WTC11 (cell line): ENCODE measurements around the gene ARL4D. TPM values are rescaled to one million over a fixed set of nuclear protein-coding genes. Genes with fewer than 3 reads are reported as not detected.
"Not testable (repeated sequence)": the region's sequence is repeated elsewhere in the genome, so short reads cannot be mapped to it uniquely, and the experiment has no call there.

ENCODE experiments used
- ATAC-seq: fragments of 200-7000 bp; cut with Tn5 transposase; 2 replicates; pipeline ENCODE4 v1.10.0; 2021; ENCODE audit warnings: mild to moderate bottlenecking, moderate library complexity
- CTCF ChIA-PET: fragments of 300-600 bp; sonication (Branson Sonifier 250); formaldehyde crosslinking; loops from one replicate; lab custom pipeline; 2021; ENCODE audit warnings: antibody characterized with exemption; lab: Charles Lee
- POLR2A ChIA-PET: fragments of 350-600 bp; sonication (Branson Sonifier 250); formaldehyde crosslinking; loops from one replicate; lab custom pipeline; 2021; ENCODE audit warnings: antibody characterized with exemption; lab: Charles Lee
- DNase-seq: peaks from one replicate; pipeline ENCODE4 v3.0.0; 2021; ENCODE audit warnings: low spot score
- H3K27ac Mint-ChIP-seq: 2 replicates; pipeline ENCODE4 v1.8.0; 2021; ENCODE audit warnings: mixed read lengths
- H3K27me3 Mint-ChIP-seq: 2 replicates; pipeline ENCODE4 v1.8.0; 2021; ENCODE audit warnings: low read depth, mild to moderate bottlenecking, moderate library complexity, mixed read lengths
- H3K36me3 Mint-ChIP-seq: 2 replicates; pipeline ENCODE4 v1.8.0; 2021; ENCODE audit warnings: mixed read lengths
- H3K4me1 Mint-ChIP-seq: 2 replicates; pipeline ENCODE4 v1.8.0; 2022; ENCODE audit warnings: mixed read lengths
- H3K4me3 Mint-ChIP-seq: 2 replicates; pipeline ENCODE4 v1.8.0; 2021; ENCODE audit warnings: mild to moderate bottlenecking, moderate library complexity, mixed read lengths
- H3K9me3 Mint-ChIP-seq: 2 replicates; pipeline ENCODE4 v1.8.0; 2021; ENCODE audit warnings: mixed read lengths
- E2F4 ChIP-seq: sonication (generic); formaldehyde crosslinking; IDR thresholded peaks from 2 replicates; pipeline ENCODE4 v1.8.1; 2022; ENCODE audit warnings: low read depth, mild to moderate bottlenecking, moderate library complexity, missing genetic modification reagents, borderline replicate concordance
- EMX1 ChIP-seq: fragments of 250-450 bp; sonication (Bioruptor Pico); IDR thresholded peaks from 2 replicates; pipeline ENCODE4 v1.8.0; 2021; ENCODE audit warnings: mild to moderate bottlenecking
- ERG ChIP-seq: fragments of 250-450 bp; sonication (Bioruptor Pico); IDR thresholded peaks from 2 replicates; pipeline ENCODE4 v1.8.0; 2021; ENCODE audit warnings: mild to moderate bottlenecking
- ESRRA ChIP-seq: sonication (generic); formaldehyde crosslinking; IDR thresholded peaks from 2 replicates; pipeline ENCODE4 v1.8.1; 2022; ENCODE audit warnings: mild to moderate bottlenecking, missing genetic modification reagents, borderline replicate concordance
- FOXK1 ChIP-seq: sonication (generic); formaldehyde crosslinking; IDR thresholded peaks from 2 replicates; pipeline ENCODE4 v1.8.0; 2022; ENCODE audit warnings: mild to moderate bottlenecking, moderate library complexity, missing genetic modification reagents
- FOXP1 ChIP-seq: sonication (generic); formaldehyde crosslinking; IDR thresholded peaks from 2 replicates; pipeline ENCODE4 v1.8.0; 2022; ENCODE audit warnings: missing genetic modification reagents, mild to moderate bottlenecking, moderate library complexity, borderline replicate concordance
- GABPB1 ChIP-seq: sonication (generic); formaldehyde crosslinking; IDR thresholded peaks from 2 replicates; pipeline ENCODE4 v1.8.1; 2023; ENCODE audit warnings: mild to moderate bottlenecking, missing genetic modification reagents
- HMGA2 ChIP-seq: fragments of 250-450 bp; sonication (Bioruptor Pico); IDR thresholded peaks from 2 replicates; pipeline ENCODE4 v1.4.0; 2021; ENCODE audit warnings: mild to moderate bottlenecking, moderate library complexity
- IRF1 ChIP-seq: sonication (generic); formaldehyde crosslinking; IDR thresholded peaks from 2 replicates; pipeline ENCODE4 v1.8.0; 2023; ENCODE audit warnings: missing genetic modification reagents
- KAT7 ChIP-seq: sonication (generic); formaldehyde crosslinking; IDR thresholded peaks from 2 replicates; pipeline ENCODE4 v1.8.1; 2023; ENCODE audit warnings: missing genetic modification reagents, mild to moderate bottlenecking, borderline replicate concordance
- PRDM15 ChIP-seq: sonication (generic); formaldehyde crosslinking; IDR thresholded peaks from 2 replicates; pipeline ENCODE4 v1.8.0; 2022; ENCODE audit warnings: missing genetic modification reagents
- PRRX2 ChIP-seq: fragments of 250-450 bp; sonication (Bioruptor Pico); IDR thresholded peaks from 2 replicates; pipeline ENCODE4 v1.8.0; 2021; ENCODE audit warnings: mild to moderate bottlenecking
- SMAD4 ChIP-seq: sonication (generic); formaldehyde crosslinking; IDR thresholded peaks from 2 replicates; pipeline ENCODE4 v1.8.0; 2022; ENCODE audit warnings: mild to moderate bottlenecking, missing genetic modification reagents
- SOX15 ChIP-seq: fragments of 250-450 bp; sonication (Bioruptor Pico); IDR thresholded peaks from 2 replicates; pipeline ENCODE4 v1.9.0; 2021; ENCODE audit warnings: mild to moderate bottlenecking
- SP1 ChIP-seq: sonication (generic); formaldehyde crosslinking; conservative IDR thresholded peaks from 2 replicates; pipeline ENCODE4 v1.8.1; 2022; ENCODE audit warnings: missing genetic modification reagents
- ZNF138 ChIP-seq: sonication (generic); formaldehyde crosslinking; conservative IDR thresholded peaks from 2 replicates; pipeline ENCODE4 v1.8.1; 2022; ENCODE audit warnings: mild to moderate bottlenecking, moderate library complexity, missing genetic modification reagents
- total RNA-seq: library from RNA; stranded (reverse); gene quantifications from 3 replicates; pipeline ENCODE4 v1.2.3, GENCODE V29; 2021

ARL4D gene
- total RNA-seq, 1 experiment from 2014 or later, result 11.9 TPM

- no peaks in the 10 kb centered on the region for H3K27me3 Mint-ChIP-seq
- H3K9me3 Mint-ChIP-seq, result peaks cover 4% of the 10 kb centered on the region; the same call in 1 of the 2 replicates
- H3K27ac Mint-ChIP-seq, result peak overlapping the region; percentile 28
- H3K4me1 Mint-ChIP-seq, result peaks cover 42% of the 10 kb centered on the region
- no peak for ATAC-seq
- ChIA-PET CTCF (no interaction called here), POLR2A (no interaction called here)
- DNase-seq, result no peak
- TF ChIP-seq PRRX2 (CRISPR knock-in tag), result no peak
- TF ChIP-seq SP1 (CRISPR knock-in tag), result no peak
- TF ChIP-seq IRF1 (CRISPR knock-in tag), result no peak
- no peak for TF ChIP-seq EMX1 (CRISPR knock-in tag)
- TF ChIP-seq ERG (CRISPR knock-in tag), result no peak
- TF ChIP-seq GABPB1 (CRISPR knock-in tag), result no peak
- TF ChIP-seq FOXP1, result no peak
- TF ChIP-seq SMAD4 (CRISPR knock-in tag), result no peak
- no peak for TF ChIP-seq HMGA2 (CRISPR knock-in tag)
- TF ChIP-seq SOX15, result no peak
- TF ChIP-seq ESRRA (CRISPR knock-in tag), result no peak
- TF ChIP-seq E2F4 (CRISPR knock-in tag), result no peak
- no peak for TF ChIP-seq KAT7 (CRISPR knock-in tag)
- no peak for TF ChIP-seq PRDM15 (CRISPR knock-in tag)
- TF ChIP-seq FOXK1 (CRISPR knock-in tag), result no peak
- TF ChIP-seq ZNF138 (CRISPR knock-in tag), result no peak
- H3K4me3 Mint-ChIP-seq, result no peak overlapping the region
- peaks cover 3% of the 10 kb centered on the region; the same call in 1 of the 2 replicates for H3K36me3 Mint-ChIP-seq
Observed at GRCh38 chr17:43365356-43365755, 33.4 kb upstream of the ARL4D start.

- POLR2A ChIA-PET, result interaction anchor here (2.2 to 3.7 kb wide), 2 partner anchors 22 kb away, joined by 7 to 43 read pairs; no protein-coding TSS in a partner anchor
- CTCF ChIA-PET, H3K36me3 Mint-ChIP-seq, DNase-seq, H3K9me3 Mint-ChIP-seq, ATAC-seq, H3K27me3 Mint-ChIP-seq, H3K4me3 Mint-ChIP-seq: not testable (repeated sequence)
- H3K27ac Mint-ChIP-seq, result 0 out of 2 replicates have a peak overlapping the region, but pooled peaks have one; percentile 52
- peaks cover 39% of the 10 kb centered on the region for H3K4me1 Mint-ChIP-seq
Observed at GRCh38 chr17:43365921-43366320, 32.9 kb upstream of the ARL4D start.
